Psoas muscle (tissue), 8 donors: ENCODE measurements around the gene COL1A1. TPM values are rescaled to one million over a fixed set of nuclear protein-coding genes. Genes with fewer than 3 reads are reported as not detected.

Source experiments
- ATAC-seq, 4 donors: fragments of 200-7000 bp; cut with Tn5 transposase; one replicate each; pipeline ENCODE4 v1.9.1; 2020; ENCODE audit warnings: moderate library complexity in 3 of 4, mild to moderate bottlenecking in 2 of 4
- DNase-seq, 2 donors: peaks; one replicate each; pipeline ENCODE4 v3.0.0-alpha.2; 2020
- H3K27ac ChIP-seq: fragments of 200-600 bp; one replicate; pipeline ENCODE4 v1.8.0; 2022
- H3K27me3 ChIP-seq, 3 donors: fragments of 200-600 bp in 1 of 3; one replicate each; pipeline versions ENCODE4 v1.6.1 to v1.8.0; 2013 to 2022; ENCODE audit warnings: low read length in 2 of 3, mild to moderate bottlenecking in 2 of 3, moderate library complexity in 1 of 3; ENCODE audit not compliant: insufficient read depth in 3 of 3
- H3K36me3 ChIP-seq, 2 donors: fragments of 200-600 bp in 1 of 2; one replicate each; pipeline versions ENCODE4 v1.6.1 to v1.8.0; 2013 to 2022; ENCODE audit warnings: low read depth in 1 of 2, mild to moderate bottlenecking in 1 of 2, moderate library complexity in 1 of 2; ENCODE audit not compliant: insufficient read depth in 1 of 2
- H3K4me1 ChIP-seq: fragments of 200-600 bp; one replicate; pipeline ENCODE4 v1.8.0; 2022
- H3K4me3 ChIP-seq: fragments of 200-600 bp; one replicate; pipeline ENCODE4 v1.8.0; 2022; ENCODE audit warnings: mild to moderate bottlenecking
- H3K9me3 ChIP-seq: fragments of 200-600 bp; one replicate; pipeline ENCODE4 v1.8.0; 2022
- CTCF ChIP-seq: fragments of 200-600 bp; IDR thresholded peaks from one replicate; pipeline ENCODE4 v1.8.0; 2022; ENCODE audit warnings: antibody characterized with exemption
- WGBS, 3 donors: extraction: QIAGEN DNeasy Blood & Tissue Kit; methylation state at CpG; one replicate each; pipeline versions ENCODE4 v1.1.6 to v1.1.7; 2013; 5-methylcytosine and 5-hydroxymethylcytosine counted together
- intact Hi-C, 2 donors: fragments of 100-400 bp; cut with DNase I; formaldehyde crosslinking; loops; one replicate each; pipeline versions ENCODE4 v1.11.0 to v1.14.2; 2022
- polyA plus RNA-seq, 3 donors: library from polyadenylated mRNA; stranded (reverse); fragments of 200-250 nt; gene quantifications; one replicate each; pipeline ENCODE4 v1.2.3, GENCODE V29; 2013
- total RNA-seq, 4 donors: library from RNA; stranded (reverse); fragmentation: NEBNext Ultra II Directional in 2 of 4; extraction: Animal tissue kit (Norgen Biotek cat#: 25700) in 2 of 4; gene quantifications; one replicate each; pipeline versions ENCODE4 v1.2.1 to v1.2.4, GENCODE V29; 2021 to 2023
- donor health status: healthy with polysubstance abuse.
- donor health status: DM: no; HTN: no; CAD: no; lungs with moderate emphysema.
- donor health status: Bipolar disorder and iron deficiency.
- donor health status: healthy.
- donor health status: DM: yes; HTN: yes; CAD: no.
- donor health status: DM: no; HTN: no; CAD: no.
- donor health status: DM: no; HTN: no; CAD: no.
- donor health status: DM: yes; HTN: yes; CAD: no.

COL1A1 gene
- total and polyA plus RNA-seq, 7 donors, result 2.3 to 46.6 (median 10.2) TPM

DNA sequence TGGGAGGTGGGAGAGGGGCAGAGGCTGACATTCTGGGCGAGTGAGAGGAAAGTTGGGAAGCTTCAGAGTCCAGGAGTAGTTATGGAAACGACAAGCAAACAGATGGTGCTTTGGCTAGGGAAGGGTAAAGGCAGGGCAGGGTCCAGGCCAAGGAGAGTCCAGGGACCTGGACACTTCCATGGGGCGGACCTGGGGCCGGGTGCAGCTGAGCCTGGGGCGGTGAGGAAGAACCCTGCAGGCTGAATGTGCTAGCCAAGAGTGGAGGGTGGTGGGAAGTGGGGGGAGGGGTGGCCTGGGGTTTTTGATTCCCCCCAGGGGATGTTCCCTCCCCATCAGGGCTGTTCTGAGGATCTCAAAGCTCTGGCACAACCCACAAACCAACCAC is 53.6 kb downstream of the COL1A1 start:
- no peaks in the 10 kb centered on the region for H3K9me3 ChIP-seq
- whole genome bisulfite sequencing, 3 donors, result 1 to 4% (median 2%) methylated on average over 5 of the region's 5 CpGs
- peaks cover 3 to 25% of the 10 kb centered on the region in 2 donors for H3K36me3 ChIP-seq
- ATAC-seq (peak in 3 of 4 donors; percentile 11 to 24 (median 24)), DNase-seq (peak in 1 of 2 donors; percentile 72)
- H3K27ac ChIP-seq, result peak overlapping the region; percentile 83
- TF ChIP-seq CTCF, result no peak
- intact Hi-C loops, result loop anchor here in 1 of 2 donors (5.0 kb wide), 1 partner anchor 36 kb away; no protein-coding TSS in a partner anchor
- peaks cover 50% of the 10 kb centered on the region for H3K4me1 ChIP-seq
- peak overlapping the region; percentile 84 for H3K4me3 ChIP-seq
- no peaks in the 10 kb centered on the region for H3K27me3 ChIP-seq

GRCh38 chr17:50146927-50147665 is 54.3 kb downstream of the COL1A1 start:
- no peak for TF ChIP-seq CTCF
- DNase-seq (peak in 1 of 2 donors; percentile 66), ATAC-seq (no peak)
- Histone ChIP-seq H3K36me3 (peaks cover 4 to 32% of the 10 kb centered on the region in 2 donors), H3K4me1 (peaks cover 43% of the 10 kb centered on the region), H3K4me3 (peak overlapping the region; percentile 84), H3K27me3 (no peaks in the 10 kb centered on the region), H3K27ac (peak overlapping the region; percentile 83), H3K9me3 (no peaks in the 10 kb centered on the region)
- intact Hi-C loops, result loop anchor here in 1 of 2 donors (5.0 kb wide), 1 partner anchor 35 kb away; no protein-coding TSS in a partner anchor
- 9 to 25% (median 13%) methylated on average over 15 of the region's 15 CpGs for WGBS, 3 donors

GRCh38 chr17:50146230-50146926 is 55.1 kb downstream of the COL1A1 start:
- Histone ChIP-seq H3K27ac (peak overlapping the region; percentile 83), H3K36me3 (peaks cover 7 to 39% of the 10 kb centered on the region in 2 donors)
- ATAC-seq, result no peak

More at GRCh38 chr17:50146230-50146926, 55.1 kb downstream of the COL1A1 start:
- 47 to 63% (median 55%) methylated on average over 10 of the region's 10 CpGs for WGBS, 3 donors
- intact Hi-C loops, result loop anchor here in 1 of 2 donors (5.0 kb wide), 1 partner anchor 34 kb away; no protein-coding TSS in a partner anchor
- TF ChIP-seq CTCF, result no peak
- DNase-seq, result peak in 1 of 2 donors; percentile 39
- H3K27me3 ChIP-seq, result no peaks in the 10 kb centered on the region
- H3K4me3 ChIP-seq, result peak overlapping the region; percentile 84
- no peaks in the 10 kb centered on the region for H3K9me3 ChIP-seq
- peaks cover 42% of the 10 kb centered on the region for H3K4me1 ChIP-seq
